Neural cell (in vitro differentiated cells): ENCODE results near the gene PRICKLE2. TPM values are rescaled to one million over a fixed set of nuclear protein-coding genes. Genes with fewer than 3 reads are reported as not detected.

Experiments
- H2AFZ ChIP-seq: fragments of 200-600, 300-800 bp; sonication (generic), shearing (Covaris generic); 2 replicates; pipeline ENCODE4 v1.6.0; 2014; ENCODE audit warnings: low read depth, mild to moderate bottlenecking, antibody characterized with exemption, low read length, moderate library complexity
- H3F3A ChIP-seq: fragments of 200-600 bp; shearing (Covaris generic); 2 replicates; pipeline ENCODE4 v1.6.1; 2016; ENCODE audit warnings: mild to moderate bottlenecking, moderate library complexity, mixed read lengths, antibody characterized with exemption, low read length; ENCODE audit not compliant: insufficient read depth, poor library complexity, severe bottlenecking
- H3K27ac ChIP-seq: fragments of 200-600, 300-800 bp; sonication (generic), shearing (Covaris generic); 2 replicates; pipeline ENCODE4 v1.5.1; 2014; ENCODE audit warnings: mild to moderate bottlenecking, low read length, moderate library complexity
- H3K27me3 ChIP-seq: fragments of 300-800, 200-600 bp; sonication (generic), shearing (Covaris generic); 2 replicates; pipeline ENCODE4 v1.6.0; 2014; ENCODE audit warnings: mild to moderate bottlenecking, low read depth, low read length, moderate library complexity; ENCODE audit not compliant: insufficient read depth
- H3K36me3 ChIP-seq: fragments of 300-800, 200-600 bp; sonication (generic), shearing (Covaris generic); 2 replicates; pipeline ENCODE4 v1.5.1; 2014; ENCODE audit warnings: mild to moderate bottlenecking, antibody characterized with exemption, low read length, moderate library complexity; ENCODE audit not compliant: insufficient read depth
- H3K4me2 ChIP-seq: fragments of 300-800, 200-600 bp; sonication (generic), shearing (Covaris generic); 2 replicates; pipeline ENCODE4 v1.6.0; 2014; ENCODE audit warnings: mild to moderate bottlenecking, low read length
- H3K4me3 ChIP-seq: fragments of 300-800, 200-600 bp; sonication (generic), shearing (Covaris generic); 2 replicates; pipeline ENCODE4 v1.5.1; 2014; ENCODE audit warnings: mild to moderate bottlenecking, low read length, moderate library complexity
- H3K79me2 ChIP-seq: fragments of 200-600 bp; shearing (Covaris generic); replicated peaks from 2 replicates; pipeline ENCODE4 v1.6.0; 2014; ENCODE audit warnings: mild to moderate bottlenecking, low read length, moderate library complexity; ENCODE audit not compliant: insufficient read depth
- H3K9ac ChIP-seq: fragments of 300-800, 200-600 bp; sonication (generic), shearing (Covaris generic); 2 replicates; pipeline ENCODE4 v1.6.1; 2016; ENCODE audit warnings: mild to moderate bottlenecking, low read length, mixed read lengths
- H3K9me2 ChIP-seq: fragments of 200-600 bp; shearing (Covaris generic); 2 replicates; pipeline ENCODE4 v1.6.1; 2016; ENCODE audit warnings: mild to moderate bottlenecking, low read length, mixed read lengths; ENCODE audit not compliant: insufficient read depth
- H3K9me3 ChIP-seq: fragments of 200-600, 300-800 bp; sonication (generic), shearing (Covaris generic); 2 replicates; pipeline ENCODE4 v1.6.1; 2016; ENCODE audit warnings: mild to moderate bottlenecking, mixed run types, low read length, moderate library complexity, mixed read lengths
- H4K20me1 ChIP-seq: fragments of 200-600 bp; shearing (Covaris generic); 2 replicates; pipeline ENCODE4 v1.6.1; 2016; ENCODE audit warnings: mild to moderate bottlenecking, mixed run types; ENCODE audit not compliant: insufficient read depth
- EP300 ChIP-seq: fragments of 450-650 bp; conservative IDR thresholded peaks from 2 replicates; pipeline ENCODE4 v1.6.1; 2014; ENCODE audit warnings: antibody characterized with exemption, mild to moderate bottlenecking, moderate library complexity; ENCODE audit not compliant: poor library complexity, severe bottlenecking
- EZH2 ChIP-seq: fragments of 200-600, 300-800 bp; shearing (Covaris generic), sonication (generic); IDR thresholded peaks from 2 replicates; pipeline ENCODE4 v1.6.1; 2014; ENCODE audit warnings: antibody characterized with exemption, low read length, borderline replicate concordance, mild to moderate bottlenecking; ENCODE audit not compliant: insufficient read depth, poor library complexity, severe bottlenecking
- MXI1 ChIP-seq: fragments of 450-650 bp; conservative IDR thresholded peaks from 2 replicates; pipeline ENCODE4 v1.6.1; 2014; ENCODE audit warnings: antibody characterized with exemption, mild to moderate bottlenecking; ENCODE audit not compliant: poor library complexity, severe bottlenecking
- POLR2AphosphoS5 ChIP-seq: IDR thresholded peaks from 2 replicates; pipeline ENCODE4 v1.6.1; 2012
- RAD21 ChIP-seq: fragments of 450-650 bp; conservative IDR thresholded peaks from 2 replicates; pipeline ENCODE4 v1.6.1; 2014; ENCODE audit warnings: antibody characterized with exemption, mild to moderate bottlenecking, moderate library complexity
- SMC3 ChIP-seq: fragments of 450-650 bp; conservative IDR thresholded peaks from 2 replicates; pipeline ENCODE4 v1.6.1; 2014; ENCODE audit warnings: antibody characterized with exemption, mild to moderate bottlenecking, moderate library complexity; ENCODE audit not compliant: poor library complexity
- TAF1 ChIP-seq: IDR thresholded peaks from 2 replicates; pipeline ENCODE4 v1.6.1; 2012; ENCODE audit warnings: low read depth
- polyA plus RNA-seq: library from polyadenylated mRNA; depleted of rRNA; stranded (reverse); fragments of >200 nt; gene quantifications from 2 replicates; pipeline ENCODE4 v1.2.3, GENCODE V29; 2014
- TF ChIP-seq, protein P1 (sequence below): fragments of 450-650 bp; IDR thresholded peaks from 2 replicates; pipeline ENCODE4 v1.5.1; 2014; ENCODE audit warnings: antibody characterized with exemption, mild to moderate bottlenecking, moderate library complexity; ENCODE audit not compliant: poor library complexity, severe bottlenecking
- TF ChIP-seq, protein P2 (sequence below): IDR thresholded peaks from 2 replicates; pipeline ENCODE4 v1.6.1; 2012; ENCODE audit warnings: borderline replicate concordance

PRICKLE2 gene
- polyA plus RNA-seq, 1 donor from 2014 or later = 8.7 TPM

DNA sequence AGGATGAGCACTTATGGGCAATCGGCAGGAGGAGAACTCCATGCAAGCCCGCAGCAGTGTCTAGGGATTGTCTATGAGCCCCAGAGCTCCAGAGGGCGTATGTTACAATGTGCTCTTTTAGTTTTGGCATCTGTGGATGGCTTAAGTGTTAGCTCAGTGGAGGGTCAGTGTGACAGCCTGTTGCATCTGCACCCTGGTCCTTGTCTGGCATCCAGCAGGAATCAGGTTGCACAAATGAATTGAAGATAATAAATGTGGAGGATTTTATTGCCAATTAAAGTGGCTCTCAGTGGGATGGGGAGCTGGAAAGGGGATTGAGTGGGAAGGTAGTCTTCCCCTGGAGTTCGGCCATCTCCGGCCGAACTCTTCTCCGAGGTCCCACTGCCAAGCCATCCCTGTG lies 11.8 kb upstream of the PRICKLE2 start:
- H3K4me2 ChIP-seq = no peak overlapping the region
- H3K9ac ChIP-seq = no peak overlapping the region
- H3K79me2 ChIP-seq = no peaks in the 10 kb centered on the region
- H2AFZ ChIP-seq = no peak overlapping the region
- TF ChIP-seq TAF1 (no peak), MXI1 (no peak), SMC3 (no peak), EZH2 (no peak), POLR2AphosphoS5 (no peak), EP300 (no peak), RAD21 (no peak)
- TF ChIP-seq, protein P1, sequence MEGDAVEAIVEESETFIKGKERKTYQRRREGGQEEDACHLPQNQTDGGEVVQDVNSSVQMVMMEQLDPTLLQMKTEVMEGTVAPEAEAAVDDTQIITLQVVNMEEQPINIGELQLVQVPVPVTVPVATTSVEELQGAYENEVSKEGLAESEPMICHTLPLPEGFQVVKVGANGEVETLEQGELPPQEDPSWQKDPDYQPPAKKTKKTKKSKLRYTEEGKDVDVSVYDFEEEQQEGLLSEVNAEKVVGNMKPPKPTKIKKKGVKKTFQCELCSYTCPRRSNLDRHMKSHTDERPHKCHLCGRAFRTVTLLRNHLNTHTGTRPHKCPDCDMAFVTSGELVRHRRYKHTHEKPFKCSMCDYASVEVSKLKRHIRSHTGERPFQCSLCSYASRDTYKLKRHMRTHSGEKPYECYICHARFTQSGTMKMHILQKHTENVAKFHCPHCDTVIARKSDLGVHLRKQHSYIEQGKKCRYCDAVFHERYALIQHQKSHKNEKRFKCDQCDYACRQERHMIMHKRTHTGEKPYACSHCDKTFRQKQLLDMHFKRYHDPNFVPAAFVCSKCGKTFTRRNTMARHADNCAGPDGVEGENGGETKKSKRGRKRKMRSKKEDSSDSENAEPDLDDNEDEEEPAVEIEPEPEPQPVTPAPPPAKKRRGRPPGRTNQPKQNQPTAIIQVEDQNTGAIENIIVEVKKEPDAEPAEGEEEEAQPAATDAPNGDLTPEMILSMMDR = no peak
- TF ChIP-seq, protein P2, sequence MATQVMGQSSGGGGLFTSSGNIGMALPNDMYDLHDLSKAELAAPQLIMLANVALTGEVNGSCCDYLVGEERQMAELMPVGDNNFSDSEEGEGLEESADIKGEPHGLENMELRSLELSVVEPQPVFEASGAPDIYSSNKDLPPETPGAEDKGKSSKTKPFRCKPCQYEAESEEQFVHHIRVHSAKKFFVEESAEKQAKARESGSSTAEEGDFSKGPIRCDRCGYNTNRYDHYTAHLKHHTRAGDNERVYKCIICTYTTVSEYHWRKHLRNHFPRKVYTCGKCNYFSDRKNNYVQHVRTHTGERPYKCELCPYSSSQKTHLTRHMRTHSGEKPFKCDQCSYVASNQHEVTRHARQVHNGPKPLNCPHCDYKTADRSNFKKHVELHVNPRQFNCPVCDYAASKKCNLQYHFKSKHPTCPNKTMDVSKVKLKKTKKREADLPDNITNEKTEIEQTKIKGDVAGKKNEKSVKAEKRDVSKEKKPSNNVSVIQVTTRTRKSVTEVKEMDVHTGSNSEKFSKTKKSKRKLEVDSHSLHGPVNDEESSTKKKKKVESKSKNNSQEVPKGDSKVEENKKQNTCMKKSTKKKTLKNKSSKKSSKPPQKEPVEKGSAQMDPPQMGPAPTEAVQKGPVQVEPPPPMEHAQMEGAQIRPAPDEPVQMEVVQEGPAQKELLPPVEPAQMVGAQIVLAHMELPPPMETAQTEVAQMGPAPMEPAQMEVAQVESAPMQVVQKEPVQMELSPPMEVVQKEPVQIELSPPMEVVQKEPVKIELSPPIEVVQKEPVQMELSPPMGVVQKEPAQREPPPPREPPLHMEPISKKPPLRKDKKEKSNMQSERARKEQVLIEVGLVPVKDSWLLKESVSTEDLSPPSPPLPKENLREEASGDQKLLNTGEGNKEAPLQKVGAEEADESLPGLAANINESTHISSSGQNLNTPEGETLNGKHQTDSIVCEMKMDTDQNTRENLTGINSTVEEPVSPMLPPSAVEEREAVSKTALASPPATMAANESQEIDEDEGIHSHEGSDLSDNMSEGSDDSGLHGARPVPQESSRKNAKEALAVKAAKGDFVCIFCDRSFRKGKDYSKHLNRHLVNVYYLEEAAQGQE = no peak
- no peak overlapping the region for H3K4me3 ChIP-seq
- H3K9me3 ChIP-seq = peaks cover 6% of the 10 kb centered on the region
- no peak overlapping the region for H3K27ac ChIP-seq
- no peaks in the 10 kb centered on the region for H4K20me1 ChIP-seq
- H3K36me3 ChIP-seq = no peaks in the 10 kb centered on the region
- no peaks in the 10 kb centered on the region for H3K27me3 ChIP-seq
- H3F3A ChIP-seq = no peaks in the 10 kb centered on the region
- no peaks in the 10 kb centered on the region for H3K9me2 ChIP-seq

DNA sequence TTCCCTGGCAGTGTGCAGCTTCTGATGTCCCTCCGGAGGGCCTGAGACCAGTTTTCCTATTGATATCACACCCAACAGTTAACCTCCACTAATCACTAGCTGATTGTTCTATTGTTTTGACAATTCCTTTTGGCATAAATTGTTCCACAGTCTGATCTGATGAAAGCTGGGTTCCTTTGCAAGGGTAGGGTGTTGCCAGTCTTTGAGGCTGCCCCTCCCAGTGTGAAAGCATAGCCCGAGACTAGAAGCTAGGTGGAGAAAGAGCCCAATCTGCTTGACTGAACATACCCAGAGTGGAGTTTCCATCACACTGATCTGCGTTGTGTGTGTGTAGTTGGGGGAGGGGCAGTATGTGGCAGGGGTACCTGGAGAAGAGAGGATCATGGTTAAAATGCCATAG lies 10.3 kb upstream of the PRICKLE2 start:
- Histone ChIP-seq H3K27me3 (no peaks in the 10 kb centered on the region), H3K9me3 (peaks cover 6% of the 10 kb centered on the region), H3K9me2 (no peaks in the 10 kb centered on the region), H3K79me2 (no peaks in the 10 kb centered on the region), H3K4me3 (no peak overlapping the region), H3K36me3 (no peaks in the 10 kb centered on the region), H3F3A (no peaks in the 10 kb centered on the region), H3K9ac (no peak overlapping the region), H4K20me1 (no peaks in the 10 kb centered on the region), H3K4me2 (no peak overlapping the region), H3K27ac (no peak overlapping the region), H2AFZ (no peak overlapping the region)
- TF ChIP-seq EZH2 (no peak), EP300 (no peak), SMC3 (no peak), POLR2AphosphoS5 (no peak), TAF1 (no peak), RAD21 (no peak), MXI1 (no peak)
- TF ChIP-seq, protein P2 = no peak
- TF ChIP-seq, protein P1 = no peak
